SU-DHL-6 (cell line): Measurements from ENCODE around the gene NR1I2.

ENCODE experiments used
- CTCF ChIP-seq: fragments of 200-600 bp; sonication (generic); IDR thresholded peaks from one replicate; pipeline ENCODE4 v1.5.1; 2017; ENCODE audit warnings: antibody characterized with exemption, mild to moderate bottlenecking, low read length, moderate library complexity; ENCODE audit not compliant: insufficient read depth, poor library complexity, severe bottlenecking
- EZH2phosphoT487 ChIP-seq: fragments of 200-600 bp; sonication (generic), shearing (Covaris generic); conservative IDR thresholded peaks from 2 replicates; pipeline ENCODE4 v1.6.1; 2018; ENCODE audit warnings: mild to moderate bottlenecking, antibody characterized with exemption, low read length, moderate library complexity, mixed read lengths

- TF ChIP-seq CTCF (no peak), EZH2phosphoT487 (no peak)
Observed at GRCh38 chr3:119774444-119774843, 7.5 kb upstream of the NR1I2 start.
